GM06990 (cell line): ENCODE measurements around the gene RFC2.

Source experiments
- DNase-seq: peaks from one replicate; pipeline ENCODE4 v3.0.0-alpha.2; 2011; ENCODE audit not compliant: insufficient read length; ENCODE audit errors: extremely low read depth
- H3K27me3 ChIP-seq: replicated peaks from 2 replicates; pipeline ENCODE4 v1.6.0; 2011; ENCODE audit warnings: low read length; ENCODE audit not compliant: control insufficient read depth, insufficient read depth
- H3K36me3 ChIP-seq: 2 replicates; pipeline ENCODE4 v1.5.1; 2011; ENCODE audit warnings: low read length; ENCODE audit not compliant: control insufficient read depth, insufficient read depth
- H3K4me3 ChIP-seq: replicated peaks from 2 replicates; pipeline ENCODE4 v1.5.1; 2011; ENCODE audit warnings: low read depth, mild to moderate bottlenecking, control low read depth, low read length
- TF ChIP-seq, protein P1 (sequence below): IDR thresholded peaks from 2 replicates; pipeline ENCODE4 v1.5.1; 2011; ENCODE audit warnings: low read length, control low read depth, mild to moderate bottlenecking, inconsistent platforms; ENCODE audit not compliant: insufficient read depth, poor library complexity, severe bottlenecking

Gene RFC2

DNA sequence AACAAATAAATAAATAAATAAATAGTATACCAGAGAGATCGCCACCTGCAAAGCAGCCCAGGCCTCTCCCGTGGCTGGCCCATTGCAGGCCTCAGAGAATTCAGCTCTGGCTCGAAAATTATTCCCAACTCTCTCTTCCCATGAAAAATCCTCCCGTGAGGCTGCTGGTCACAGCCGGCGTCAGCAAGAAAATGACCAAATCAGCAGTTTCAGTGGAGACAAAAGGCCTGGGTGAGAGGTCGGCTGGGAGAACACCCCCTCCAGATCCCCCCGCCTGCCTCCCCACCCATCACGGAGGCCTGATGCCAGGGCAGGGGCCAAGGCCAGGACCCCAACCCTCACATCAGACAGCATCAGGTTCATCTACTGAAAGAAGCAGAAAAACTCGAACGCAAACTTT lies 31.9 kb upstream of the RFC2 start:
- Histone ChIP-seq H3K4me3 (no peak overlapping the region), H3K27me3 (no peaks in the 10 kb centered on the region), H3K36me3 (no peaks in the 10 kb centered on the region)
- no peak for DNase-seq
- TF ChIP-seq, protein P1, sequence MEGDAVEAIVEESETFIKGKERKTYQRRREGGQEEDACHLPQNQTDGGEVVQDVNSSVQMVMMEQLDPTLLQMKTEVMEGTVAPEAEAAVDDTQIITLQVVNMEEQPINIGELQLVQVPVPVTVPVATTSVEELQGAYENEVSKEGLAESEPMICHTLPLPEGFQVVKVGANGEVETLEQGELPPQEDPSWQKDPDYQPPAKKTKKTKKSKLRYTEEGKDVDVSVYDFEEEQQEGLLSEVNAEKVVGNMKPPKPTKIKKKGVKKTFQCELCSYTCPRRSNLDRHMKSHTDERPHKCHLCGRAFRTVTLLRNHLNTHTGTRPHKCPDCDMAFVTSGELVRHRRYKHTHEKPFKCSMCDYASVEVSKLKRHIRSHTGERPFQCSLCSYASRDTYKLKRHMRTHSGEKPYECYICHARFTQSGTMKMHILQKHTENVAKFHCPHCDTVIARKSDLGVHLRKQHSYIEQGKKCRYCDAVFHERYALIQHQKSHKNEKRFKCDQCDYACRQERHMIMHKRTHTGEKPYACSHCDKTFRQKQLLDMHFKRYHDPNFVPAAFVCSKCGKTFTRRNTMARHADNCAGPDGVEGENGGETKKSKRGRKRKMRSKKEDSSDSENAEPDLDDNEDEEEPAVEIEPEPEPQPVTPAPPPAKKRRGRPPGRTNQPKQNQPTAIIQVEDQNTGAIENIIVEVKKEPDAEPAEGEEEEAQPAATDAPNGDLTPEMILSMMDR: no peak

DNA sequence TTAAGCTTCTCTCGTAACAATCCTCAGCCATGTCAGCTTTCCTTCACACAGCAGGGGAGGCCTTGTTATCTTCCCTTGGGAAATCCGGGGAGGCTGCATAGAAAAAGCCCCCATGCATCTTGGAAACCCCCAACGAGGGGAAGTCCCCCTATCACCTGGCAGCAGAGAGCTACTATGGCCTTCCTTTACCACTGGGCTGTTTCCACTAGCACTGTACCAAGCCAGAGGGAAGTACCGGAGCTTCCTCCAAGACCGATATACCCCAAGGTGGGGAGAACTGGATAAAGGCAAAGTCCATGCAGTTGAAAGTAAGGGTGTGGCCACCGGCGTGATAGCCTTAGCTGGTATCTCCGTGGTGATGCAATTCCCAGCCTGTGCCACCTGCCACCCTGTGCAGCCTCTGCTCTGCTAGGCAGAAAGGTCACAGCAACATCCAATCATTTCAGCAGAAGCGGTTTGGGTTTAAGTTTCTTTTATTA lies 30.6 kb upstream of the RFC2 start:
- H3K4me3 ChIP-seq: no peak overlapping the region; the same call in 1 of the 2 replicates
- no peaks in the 10 kb centered on the region for H3K36me3 ChIP-seq
- TF ChIP-seq, protein P1: no peak
- H3K27me3 ChIP-seq: no peaks in the 10 kb centered on the region
- peak; percentile 77 for DNase-seq

DNA sequence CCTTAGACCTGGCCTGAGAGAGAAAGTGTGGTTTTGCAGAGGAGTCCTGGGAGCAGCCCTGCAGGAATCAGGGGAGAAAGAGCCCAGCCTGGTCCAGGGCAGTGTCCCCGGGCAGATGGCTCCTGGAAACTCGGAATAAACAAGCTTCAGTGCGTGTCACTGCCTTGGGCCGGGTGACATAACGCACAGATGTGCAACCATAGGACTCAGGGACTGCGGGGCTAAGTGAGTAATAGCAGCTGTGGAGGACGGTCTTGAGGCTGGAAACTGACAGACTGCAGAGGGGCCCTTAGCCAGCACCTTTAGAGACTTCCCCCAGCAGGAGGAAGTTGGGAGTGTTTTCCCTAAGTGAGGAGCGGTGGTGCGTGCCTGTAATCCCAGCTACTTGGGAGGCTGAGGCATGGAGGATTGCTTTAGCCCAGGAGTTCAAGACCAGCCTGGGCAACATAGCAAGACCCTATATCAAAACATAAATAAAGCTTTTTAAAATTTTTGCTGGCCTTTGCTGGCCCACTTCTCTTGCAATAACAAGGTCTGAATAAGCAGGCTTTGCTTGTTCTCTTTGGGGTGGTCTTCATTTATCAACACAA lies 29.8 kb upstream of the RFC2 start:
- Histone ChIP-seq H3K4me3 (no peak overlapping the region), H3K27me3 (no peaks in the 10 kb centered on the region), H3K36me3 (no peaks in the 10 kb centered on the region)
- TF ChIP-seq, protein P1: no peak
- no peak for DNase-seq

DNA sequence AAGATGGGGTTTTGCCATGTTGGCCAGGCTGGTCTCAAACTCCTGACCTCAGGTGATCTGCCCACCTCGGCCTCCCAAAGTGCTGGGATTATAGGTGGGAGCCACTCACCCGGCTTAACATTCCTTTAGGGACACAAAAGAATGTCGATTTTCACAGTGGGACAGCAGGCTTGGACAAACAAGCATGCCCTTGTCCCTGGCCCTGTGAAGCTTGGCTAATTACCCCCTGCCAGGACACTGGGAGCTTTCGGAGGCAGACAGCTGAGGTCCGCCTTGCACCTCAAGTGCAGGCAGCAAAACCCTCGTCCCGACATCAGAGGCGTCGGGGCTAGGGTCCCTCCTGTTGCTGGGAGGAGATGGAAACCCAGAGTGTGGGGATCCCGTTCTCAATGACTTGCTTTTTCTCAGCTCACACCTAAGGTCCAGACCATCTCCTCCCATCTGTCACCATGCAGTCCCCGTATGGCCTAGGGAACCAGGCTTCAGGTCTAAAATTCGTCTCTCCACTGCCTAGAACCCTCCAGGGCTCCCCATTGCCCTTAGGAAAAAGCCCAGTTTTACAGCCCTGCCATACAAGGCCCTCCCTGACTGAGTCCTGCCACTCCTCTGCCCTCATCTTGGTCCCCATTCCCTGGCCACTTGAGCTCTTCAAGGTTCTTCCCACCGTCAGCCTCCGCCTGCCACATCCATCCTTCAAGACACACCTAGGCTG lies 28.7 kb upstream of the RFC2 start:
- no peak overlapping the region for H3K4me3 ChIP-seq
- H3K36me3 ChIP-seq: no peaks in the 10 kb centered on the region
- no peaks in the 10 kb centered on the region for H3K27me3 ChIP-seq
- TF ChIP-seq, protein P1: no peak
- DNase-seq: no peak

DNA sequence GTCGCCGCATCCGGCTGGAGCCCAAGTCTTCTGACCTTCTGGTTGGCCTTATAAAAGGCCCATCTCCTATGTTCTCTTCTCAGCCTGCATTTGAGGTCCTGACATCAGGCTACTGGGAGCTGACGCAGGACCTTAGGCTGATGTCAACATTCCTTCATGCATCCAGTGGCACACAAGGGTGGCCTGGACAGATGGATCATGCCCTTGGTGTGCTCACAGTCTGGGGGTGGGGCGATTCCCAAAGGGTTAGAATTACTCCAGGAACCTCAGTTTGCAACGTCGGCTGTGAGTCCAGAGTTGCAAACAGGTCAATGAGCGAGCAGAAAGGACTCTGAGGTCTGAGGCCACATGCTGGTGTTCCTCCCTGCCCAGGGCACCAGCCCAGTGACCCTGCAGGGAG lies 26.8 kb upstream of the RFC2 start:
- TF ChIP-seq, protein P1: no peak
- Histone ChIP-seq H3K27me3 (no peaks in the 10 kb centered on the region), H3K4me3 (no peak overlapping the region), H3K36me3 (no peaks in the 10 kb centered on the region)
- no peak for DNase-seq
